Measurements from ENCODE around the gene CCDC86. TPM values are rescaled to one million over a fixed set of nuclear protein-coding genes. Genes with fewer than 3 reads are reported as not detected.

The CCDC86 gene
- total and polyA plus RNA-seq, 9 of the 15 experiments (the other 6 are each of a cell fraction or from before 2014, with no cell fraction given) = 4.6 to 102 (median 25.2) TPM

DNA sequence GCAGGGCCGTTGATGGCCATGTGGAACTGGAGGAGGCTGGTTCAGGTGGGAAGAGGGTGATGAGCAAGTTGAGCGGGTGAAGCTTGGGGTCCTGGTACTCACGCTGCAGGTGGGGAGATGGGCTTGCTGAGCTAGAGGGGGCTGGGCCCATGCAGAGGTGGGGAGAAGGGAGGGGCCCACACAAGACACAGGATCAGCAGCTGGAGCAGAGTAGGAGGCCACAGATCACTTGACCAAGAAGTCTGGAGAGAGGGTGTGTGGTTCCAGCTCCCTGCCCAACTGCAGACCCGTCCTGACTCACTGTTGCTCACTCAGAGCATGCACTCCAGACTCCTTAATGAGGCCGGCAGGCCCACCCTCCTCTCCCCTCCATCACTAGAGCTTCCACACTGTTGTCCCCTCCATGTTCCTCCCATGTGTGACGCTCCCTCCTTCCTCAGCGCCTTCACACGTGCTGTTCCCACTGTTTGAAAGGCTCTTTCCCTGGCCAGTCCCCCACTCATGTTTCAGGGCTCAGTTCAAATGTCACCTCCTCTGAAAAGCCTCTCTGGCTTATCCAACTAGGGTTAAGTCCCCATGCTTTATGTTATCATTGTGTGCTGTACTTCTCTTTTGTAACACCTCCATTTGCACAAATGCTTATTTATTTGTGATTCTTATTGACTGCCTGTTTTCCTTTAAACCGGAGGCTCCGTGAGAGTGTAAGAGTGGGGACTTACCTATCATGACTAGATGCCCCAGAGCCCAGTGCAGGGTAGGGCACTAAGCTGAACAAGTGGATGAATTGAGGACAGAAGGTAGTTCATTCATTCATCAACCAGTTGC lies 2.3 kb downstream of the CCDC86 start (continued):
- peak in 1 of 2 experiments; percentile 32; a peak in 1 of 4 replicates for TF ChIP-seq HDAC1 (IDR thresholded peaks at IDR 0.05)
- TF ChIP-seq CBFA2T2 (conservative IDR thresholded peaks at IDR 0.05) = no peak
- no peak for TF ChIP-seq EGR1 (conservative IDR thresholded peaks at IDR 0.05)
- TF ChIP-seq WHSC1 (IDR thresholded peaks at IDR 0.05; ENCODE audit: low read length) = no peak
- no peak for TF ChIP-seq MED1 (CRISPR knock-in tag; IDR thresholded peaks at IDR 0.05; ENCODE audit: borderline replicate concordance)
- TF ChIP-seq RBM22 (IDR thresholded peaks at IDR 0.05; ENCODE audit: low read depth, low read length, poor library complexity, severe bottlenecking) = no peak
- TF ChIP-seq ZNF263 (CRISPR knock-in tag; IDR thresholded peaks at IDR 0.05; ENCODE audit: borderline replicate concordance) = peak; percentile 10; the same call in 1 of the 2 replicates
- TF ChIP-seq, protein P1, sequence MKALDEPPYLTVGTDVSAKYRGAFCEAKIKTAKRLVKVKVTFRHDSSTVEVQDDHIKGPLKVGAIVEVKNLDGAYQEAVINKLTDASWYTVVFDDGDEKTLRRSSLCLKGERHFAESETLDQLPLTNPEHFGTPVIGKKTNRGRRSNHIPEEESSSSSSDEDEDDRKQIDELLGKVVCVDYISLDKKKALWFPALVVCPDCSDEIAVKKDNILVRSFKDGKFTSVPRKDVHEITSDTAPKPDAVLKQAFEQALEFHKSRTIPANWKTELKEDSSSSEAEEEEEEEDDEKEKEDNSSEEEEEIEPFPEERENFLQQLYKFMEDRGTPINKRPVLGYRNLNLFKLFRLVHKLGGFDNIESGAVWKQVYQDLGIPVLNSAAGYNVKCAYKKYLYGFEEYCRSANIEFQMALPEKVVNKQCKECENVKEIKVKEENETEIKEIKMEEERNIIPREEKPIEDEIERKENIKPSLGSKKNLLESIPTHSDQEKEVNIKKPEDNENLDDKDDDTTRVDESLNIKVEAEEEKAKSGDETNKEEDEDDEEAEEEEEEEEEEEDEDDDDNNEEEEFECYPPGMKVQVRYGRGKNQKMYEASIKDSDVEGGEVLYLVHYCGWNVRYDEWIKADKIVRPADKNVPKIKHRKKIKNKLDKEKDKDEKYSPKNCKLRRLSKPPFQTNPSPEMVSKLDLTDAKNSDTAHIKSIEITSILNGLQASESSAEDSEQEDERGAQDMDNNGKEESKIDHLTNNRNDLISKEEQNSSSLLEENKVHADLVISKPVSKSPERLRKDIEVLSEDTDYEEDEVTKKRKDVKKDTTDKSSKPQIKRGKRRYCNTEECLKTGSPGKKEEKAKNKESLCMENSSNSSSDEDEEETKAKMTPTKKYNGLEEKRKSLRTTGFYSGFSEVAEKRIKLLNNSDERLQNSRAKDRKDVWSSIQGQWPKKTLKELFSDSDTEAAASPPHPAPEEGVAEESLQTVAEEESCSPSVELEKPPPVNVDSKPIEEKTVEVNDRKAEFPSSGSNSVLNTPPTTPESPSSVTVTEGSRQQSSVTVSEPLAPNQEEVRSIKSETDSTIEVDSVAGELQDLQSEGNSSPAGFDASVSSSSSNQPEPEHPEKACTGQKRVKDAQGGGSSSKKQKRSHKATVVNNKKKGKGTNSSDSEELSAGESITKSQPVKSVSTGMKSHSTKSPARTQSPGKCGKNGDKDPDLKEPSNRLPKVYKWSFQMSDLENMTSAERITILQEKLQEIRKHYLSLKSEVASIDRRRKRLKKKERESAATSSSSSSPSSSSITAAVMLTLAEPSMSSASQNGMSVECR (CRISPR knock-in tag; IDR thresholded peaks at IDR 0.05) = 0 out of 2 replicates have a peak, but pooled peaks have one; percentile 25
- TF ChIP-seq, protein P2, sequence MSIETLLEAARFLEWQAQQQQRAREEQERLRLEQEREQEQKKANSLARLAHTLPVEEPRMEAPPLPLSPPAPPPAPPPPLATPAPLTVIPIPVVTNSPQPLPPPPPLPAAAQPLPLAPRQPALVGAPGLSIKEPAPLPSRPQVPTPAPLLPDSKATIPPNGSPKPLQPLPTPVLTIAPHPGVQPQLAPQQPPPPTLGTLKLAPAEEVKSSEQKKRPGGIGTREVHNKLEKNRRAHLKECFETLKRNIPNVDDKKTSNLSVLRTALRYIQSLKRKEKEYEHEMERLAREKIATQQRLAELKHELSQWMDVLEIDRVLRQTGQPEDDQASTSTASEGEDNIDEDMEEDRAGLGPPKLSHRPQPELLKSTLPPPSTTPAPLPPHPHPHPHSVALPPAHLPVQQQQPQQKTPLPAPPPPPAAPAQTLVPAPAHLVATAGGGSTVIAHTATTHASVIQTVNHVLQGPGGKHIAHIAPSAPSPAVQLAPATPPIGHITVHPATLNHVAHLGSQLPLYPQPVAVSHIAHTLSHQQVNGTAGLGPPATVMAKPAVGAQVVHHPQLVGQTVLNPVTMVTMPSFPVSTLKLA (conservative IDR thresholded peaks at IDR 0.05) = peak in 1 of 2 experiments; percentile 62; a peak in 3 of 4 replicates
- no peak for TF ChIP-seq STAT5B (CRISPR knock-in tag; IDR thresholded peaks at IDR 0.05)
- TF ChIP-seq, protein P3, sequence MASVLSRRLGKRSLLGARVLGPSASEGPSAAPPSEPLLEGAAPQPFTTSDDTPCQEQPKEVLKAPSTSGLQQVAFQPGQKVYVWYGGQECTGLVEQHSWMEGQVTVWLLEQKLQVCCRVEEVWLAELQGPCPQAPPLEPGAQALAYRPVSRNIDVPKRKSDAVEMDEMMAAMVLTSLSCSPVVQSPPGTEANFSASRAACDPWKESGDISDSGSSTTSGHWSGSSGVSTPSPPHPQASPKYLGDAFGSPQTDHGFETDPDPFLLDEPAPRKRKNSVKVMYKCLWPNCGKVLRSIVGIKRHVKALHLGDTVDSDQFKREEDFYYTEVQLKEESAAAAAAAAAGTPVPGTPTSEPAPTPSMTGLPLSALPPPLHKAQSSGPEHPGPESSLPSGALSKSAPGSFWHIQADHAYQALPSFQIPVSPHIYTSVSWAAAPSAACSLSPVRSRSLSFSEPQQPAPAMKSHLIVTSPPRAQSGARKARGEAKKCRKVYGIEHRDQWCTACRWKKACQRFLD (CRISPR knock-in tag; IDR thresholded peaks at IDR 0.05) = 0 out of 2 replicates have a peak, but pooled peaks have one; percentile 17
